ENCODE measurements around the gene CCDC57.
A peak's percentile ranks its signal among the peaks of the same experiment; 100 is the strongest.

CCDC57 gene

DNA sequence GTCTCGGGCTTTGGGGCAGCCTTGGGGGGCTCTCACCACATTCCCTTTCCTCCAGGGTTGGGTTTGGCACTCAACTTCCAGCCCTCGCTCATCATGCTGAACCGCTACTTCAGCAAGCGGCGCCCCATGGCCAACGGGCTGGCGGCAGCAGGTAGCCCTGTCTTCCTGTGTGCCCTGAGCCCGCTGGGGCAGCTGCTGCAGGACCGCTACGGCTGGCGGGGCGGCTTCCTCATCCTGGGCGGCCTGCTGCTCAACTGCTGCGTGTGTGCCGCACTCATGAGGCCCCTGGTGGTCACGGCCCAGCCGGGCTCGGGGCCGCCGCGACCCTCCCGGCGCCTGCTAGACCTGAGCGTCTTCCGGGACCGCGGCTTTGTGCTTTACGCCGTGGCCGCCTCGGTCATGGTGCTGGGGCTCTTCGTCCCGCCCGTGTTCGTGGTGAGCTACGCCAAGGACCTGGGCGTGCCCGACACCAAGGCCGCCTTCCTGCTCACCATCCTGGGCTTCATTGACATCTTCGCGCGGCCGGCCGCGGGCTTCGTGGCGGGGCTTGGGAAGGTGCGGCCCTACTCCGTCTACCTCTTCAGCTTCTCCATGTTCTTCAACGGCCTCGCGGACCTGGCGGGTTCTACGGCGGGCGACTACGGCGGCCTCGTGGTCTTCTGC, 24.6 kb upstream of the CCDC57 start:
- no peak for DNase-seq (ENCODE audit: low read depth)
- H3K4me3 ChIP-seq (ENCODE audit: low read depth, low read length) = no peak overlapping the region
- no peak for TF ChIP-seq CTCF (IDR thresholded peaks at IDR 0.05; ENCODE audit: low read depth, low read length, missing control alignments)

GRCh38 chr17:82236142-82236971, 23.7 kb upstream of the CCDC57 start:
- H3K4me3 ChIP-seq (ENCODE audit: low read depth, low read length) = no peak overlapping the region
- peak; percentile 83 for TF ChIP-seq CTCF (IDR thresholded peaks at IDR 0.05; ENCODE audit: low read depth, low read length, missing control alignments)
- DNase-seq (ENCODE audit: low read depth) = no peak

DNA sequence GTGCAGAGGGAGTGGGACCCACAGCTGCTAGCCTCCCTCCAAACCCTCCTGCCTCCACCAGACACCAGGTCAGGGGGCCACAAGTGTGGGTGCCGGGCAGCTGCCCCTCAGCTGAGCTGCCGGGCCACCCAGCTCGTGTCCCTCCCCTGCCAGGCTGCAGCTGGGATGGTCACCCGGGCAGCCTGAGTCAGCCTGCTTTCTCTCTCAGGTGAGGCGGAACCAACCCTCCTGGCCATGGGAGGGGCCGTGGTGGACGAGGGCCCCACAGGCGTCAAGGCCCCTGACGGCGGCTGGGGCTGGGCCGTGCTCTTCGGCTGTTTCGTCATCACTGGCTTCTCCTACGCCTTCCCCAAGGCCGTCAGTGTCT, 23.1 kb upstream of the CCDC57 start:
- no peak for DNase-seq (ENCODE audit: low read depth)
- no peak overlapping the region for H3K4me3 ChIP-seq (ENCODE audit: low read depth, low read length)
- no peak for TF ChIP-seq CTCF (IDR thresholded peaks at IDR 0.05; ENCODE audit: low read depth, low read length, missing control alignments)

DNA sequence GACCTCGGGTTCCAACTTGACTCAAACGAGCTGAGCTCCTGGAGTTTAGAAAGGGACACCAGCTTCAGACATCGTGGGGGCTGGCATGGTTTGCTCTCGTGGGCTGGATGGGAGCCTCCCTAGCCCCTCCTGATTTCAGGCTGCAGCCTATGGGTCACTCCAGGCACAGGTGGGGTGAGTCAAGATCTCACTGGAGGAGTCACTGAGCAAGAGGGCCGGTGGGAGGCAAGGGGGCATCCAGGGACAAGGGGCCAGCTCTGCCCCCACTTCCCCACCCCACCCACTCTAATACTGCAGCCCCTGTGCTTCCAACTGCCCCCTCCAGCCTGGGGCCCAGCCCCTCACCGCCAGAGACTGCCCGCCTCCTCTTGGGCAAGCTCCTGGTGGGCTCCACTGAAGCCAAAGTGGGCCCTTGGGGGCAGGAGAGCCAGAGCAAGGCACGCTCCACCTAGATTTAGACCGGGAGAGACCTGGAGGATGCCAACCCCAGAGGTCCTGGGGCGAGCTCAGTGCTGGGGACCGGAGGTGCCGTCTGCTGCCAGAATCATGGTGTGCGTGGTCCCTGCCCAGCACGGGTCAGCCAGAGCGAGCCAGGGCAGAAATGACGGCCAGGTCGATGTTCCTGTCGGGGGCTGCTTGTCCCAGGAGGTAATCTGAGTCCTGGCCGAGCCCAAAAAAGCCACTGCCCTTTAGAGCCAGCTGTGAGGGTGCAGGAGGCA, 22.6 kb upstream of the CCDC57 start:
- DNase-seq (ENCODE audit: low read depth) = no peak
- TF ChIP-seq CTCF (IDR thresholded peaks at IDR 0.05; ENCODE audit: low read depth, low read length, missing control alignments) = no peak
- H3K4me3 ChIP-seq (ENCODE audit: low read depth, low read length) = no peak overlapping the region

- TF ChIP-seq CTCF (IDR thresholded peaks at IDR 0.05; ENCODE audit: low read depth, low read length, missing control alignments) = no peak
- peak overlapping the region; percentile 26; the same call in 1 of the 2 replicates for H3K4me3 ChIP-seq (ENCODE audit: low read depth, low read length)
- no peak for DNase-seq (ENCODE audit: low read depth)
Measured at GRCh38 chr17:82234211-82235055, 21.8 kb upstream of the CCDC57 start.

Measured in GM12864 (cell line).